ENCODE data around the gene STK38L.

STK38L gene

DNA sequence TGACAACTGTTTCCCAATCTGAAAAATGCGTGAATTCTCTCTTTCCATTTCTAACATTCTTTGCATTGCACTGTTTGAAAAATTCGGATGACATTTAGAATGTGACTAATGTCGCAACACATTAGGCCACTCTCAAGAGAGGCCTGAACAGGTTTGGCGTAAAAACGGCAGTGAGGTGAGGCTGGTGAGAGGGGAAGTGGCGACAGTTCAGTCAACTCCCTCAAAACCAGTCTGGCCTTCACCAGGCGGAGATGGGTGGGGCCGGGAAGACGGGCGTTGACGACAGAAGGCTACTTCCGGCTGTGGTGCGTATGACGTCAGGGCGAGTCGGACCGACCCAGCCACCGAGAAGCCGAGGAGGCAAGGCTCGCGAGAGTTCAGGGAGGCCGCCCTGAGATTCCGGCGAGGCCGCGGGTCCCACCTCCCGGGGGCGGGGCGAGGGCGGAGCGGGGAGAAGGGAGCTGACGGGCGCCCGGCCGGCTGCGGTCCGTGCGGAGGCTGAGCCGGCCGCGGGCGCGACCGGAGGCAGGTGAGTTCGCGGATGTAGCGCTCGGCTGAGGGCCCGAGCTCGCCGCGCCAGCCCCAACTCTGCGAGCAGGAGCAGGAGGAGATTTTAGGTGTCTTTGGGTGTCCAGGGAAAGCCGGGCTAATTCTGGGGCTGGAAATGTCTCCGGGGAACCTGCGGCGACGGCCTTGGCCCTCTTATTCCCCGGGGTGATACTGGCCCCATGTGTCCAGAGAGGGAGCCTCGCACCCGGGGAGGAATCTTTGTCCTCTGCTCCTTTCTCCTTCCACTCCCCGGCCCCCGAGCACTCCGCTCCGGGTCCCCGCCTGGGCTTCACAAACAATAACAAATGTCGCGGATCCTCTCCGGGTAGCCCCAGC is at the start of gene STK38L:
Gene STK38L (plus strand): TSS at position 483 of the 885 bp plus-strand sequence. CDS start 53,435 bp downstream, outside the sequence.
- TF ChIP-seq GATA3 (IDR thresholded peaks at IDR 0.05; ENCODE audit: low read depth, low read length): no peak
- no peak; the same call in 1 of the 2 replicates for TF ChIP-seq GATA2 (IDR thresholded peaks at IDR 0.05; ENCODE audit: low read depth, low read length)

DNA sequence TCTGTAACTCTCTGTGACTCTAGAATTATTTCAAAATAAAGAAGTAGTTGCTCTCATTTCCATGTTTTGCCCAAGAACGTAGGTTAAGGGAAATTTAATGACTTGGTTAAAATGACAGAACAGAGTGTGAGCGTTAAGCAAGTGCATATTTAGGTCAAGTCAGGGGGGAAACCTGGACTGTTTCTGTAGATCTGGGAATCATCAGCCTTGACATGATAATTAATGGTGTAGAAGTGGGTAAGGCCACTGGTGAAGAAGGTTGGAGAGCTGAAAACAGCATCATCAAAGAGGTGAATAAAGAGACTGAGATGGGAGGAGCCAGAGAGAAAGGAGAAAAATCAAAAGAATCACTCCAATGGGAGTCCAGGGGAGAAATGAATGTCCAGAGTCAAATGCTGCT is 49.4 kb upstream of the STK38L start:
- TF ChIP-seq GATA3 (IDR thresholded peaks at IDR 0.05; ENCODE audit: low read depth, low read length): no peak
- no peak for TF ChIP-seq GATA2 (IDR thresholded peaks at IDR 0.05; ENCODE audit: low read depth, low read length)

DNA sequence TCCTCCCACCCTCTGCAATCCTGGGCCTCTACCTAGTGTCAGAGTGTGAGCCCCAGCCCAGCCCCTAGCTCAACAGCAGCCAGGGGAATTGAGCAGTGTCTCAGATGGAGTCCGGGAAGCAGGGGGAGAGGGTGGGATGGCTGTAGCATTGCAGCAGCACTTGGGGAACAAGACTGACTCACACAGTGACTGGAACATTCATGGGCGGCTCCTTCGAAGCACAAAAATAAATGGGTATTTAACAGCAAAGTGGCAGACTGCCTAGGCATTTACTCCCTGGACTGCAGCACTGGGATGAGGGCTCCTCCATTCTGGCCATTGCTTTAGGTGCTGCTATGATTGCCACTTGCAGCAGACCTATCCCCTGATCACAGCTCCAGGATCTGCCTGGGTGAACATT is 46.0 kb upstream of the STK38L start:
- TF ChIP-seq GATA3 (IDR thresholded peaks at IDR 0.05; ENCODE audit: low read depth, low read length) (no peak), GATA2 (IDR thresholded peaks at IDR 0.05; ENCODE audit: low read depth, low read length) (no peak)

DNA sequence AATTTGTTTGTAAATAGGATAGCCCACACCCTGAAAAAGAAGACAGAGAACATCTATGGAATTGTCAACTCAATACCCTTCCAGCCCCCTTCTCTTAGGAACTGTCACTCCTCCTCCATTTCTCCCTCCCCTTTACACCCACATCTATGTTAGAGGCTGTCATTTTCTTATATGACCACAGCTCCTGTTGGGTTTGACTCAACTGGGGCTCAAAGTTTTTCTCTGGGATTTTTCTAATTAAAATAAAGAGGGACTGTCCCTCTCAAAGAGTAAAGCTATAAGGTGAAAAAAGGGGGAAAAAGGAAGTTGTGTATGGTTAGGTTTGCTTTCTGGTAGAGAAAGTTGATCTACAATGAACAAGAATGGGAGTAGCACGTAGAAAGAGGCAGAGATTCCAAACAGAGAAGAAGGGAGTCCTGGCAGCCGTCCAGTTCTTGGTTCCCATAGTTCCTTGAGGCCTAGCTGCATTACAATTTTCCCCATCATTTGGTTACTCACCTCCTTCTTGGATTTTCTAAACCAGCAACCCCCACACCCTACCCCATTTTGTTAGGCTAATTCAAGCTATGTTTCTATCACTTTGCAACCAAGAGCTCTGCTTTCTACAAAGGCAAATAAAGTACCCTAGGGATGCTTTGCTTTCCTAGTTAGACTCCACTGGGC is 44.3 kb upstream of the STK38L start:
- TF ChIP-seq GATA3 (IDR thresholded peaks at IDR 0.05; ENCODE audit: low read depth, low read length) (no peak), GATA2 (IDR thresholded peaks at IDR 0.05; ENCODE audit: low read depth, low read length) (no peak)

DNA sequence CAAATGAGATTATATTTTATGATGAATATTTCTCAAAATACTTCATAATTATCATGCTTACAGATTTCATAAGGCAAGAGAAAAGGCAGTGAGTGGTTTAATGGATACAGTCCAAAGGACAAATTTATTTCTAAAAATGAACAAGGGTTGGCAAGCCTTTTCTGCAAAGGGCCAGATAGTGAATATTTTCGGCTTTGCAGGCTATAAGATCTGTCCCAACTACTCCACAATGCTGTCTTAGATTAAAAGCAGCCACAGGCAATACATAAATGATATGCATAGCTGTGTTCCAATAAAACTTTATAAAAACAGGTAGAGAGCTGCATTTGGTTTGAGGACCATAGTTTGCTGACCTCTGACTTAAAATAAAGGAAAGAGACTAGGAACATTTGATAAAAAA is 42.9 kb upstream of the STK38L start:
- TF ChIP-seq GATA2 (IDR thresholded peaks at IDR 0.05; ENCODE audit: low read depth, low read length) (no peak), GATA3 (IDR thresholded peaks at IDR 0.05; ENCODE audit: low read depth, low read length) (no peak)

DNA sequence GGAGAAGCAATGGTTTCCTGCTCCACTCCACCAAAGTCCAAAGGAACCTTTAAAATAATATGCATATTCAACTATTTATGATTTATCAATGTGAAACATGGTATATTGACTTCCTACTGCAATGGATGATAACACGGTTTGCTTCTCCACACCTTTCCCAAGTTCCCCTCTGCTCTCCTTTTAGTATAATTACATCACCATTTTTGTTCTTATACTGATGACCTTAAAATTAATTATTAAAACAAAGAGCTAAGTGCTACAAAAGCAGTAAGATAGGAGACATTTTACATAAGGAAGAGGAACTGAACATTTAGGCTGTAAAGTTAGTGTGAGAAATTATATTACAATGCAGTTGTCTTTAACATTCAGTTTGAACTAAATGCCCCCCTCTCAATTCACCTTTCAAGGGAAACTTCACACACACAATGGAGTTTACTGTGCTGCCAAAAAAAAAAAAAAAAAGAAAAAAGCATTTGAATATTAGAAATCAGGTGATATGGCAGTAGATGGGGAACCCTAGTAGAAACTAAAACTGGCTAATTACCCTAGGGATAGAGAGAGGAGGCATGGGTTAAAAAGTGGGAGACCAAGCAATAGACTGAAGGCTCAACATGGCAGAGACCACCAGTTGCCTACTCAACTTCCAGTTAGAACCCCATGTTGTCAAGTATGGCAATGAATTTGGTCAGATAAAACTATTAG is 37.1 kb upstream of the STK38L start:
- TF ChIP-seq GATA3 (IDR thresholded peaks at IDR 0.05; ENCODE audit: low read depth, low read length): no peak
- no peak for TF ChIP-seq GATA2 (IDR thresholded peaks at IDR 0.05; ENCODE audit: low read depth, low read length)

DNA sequence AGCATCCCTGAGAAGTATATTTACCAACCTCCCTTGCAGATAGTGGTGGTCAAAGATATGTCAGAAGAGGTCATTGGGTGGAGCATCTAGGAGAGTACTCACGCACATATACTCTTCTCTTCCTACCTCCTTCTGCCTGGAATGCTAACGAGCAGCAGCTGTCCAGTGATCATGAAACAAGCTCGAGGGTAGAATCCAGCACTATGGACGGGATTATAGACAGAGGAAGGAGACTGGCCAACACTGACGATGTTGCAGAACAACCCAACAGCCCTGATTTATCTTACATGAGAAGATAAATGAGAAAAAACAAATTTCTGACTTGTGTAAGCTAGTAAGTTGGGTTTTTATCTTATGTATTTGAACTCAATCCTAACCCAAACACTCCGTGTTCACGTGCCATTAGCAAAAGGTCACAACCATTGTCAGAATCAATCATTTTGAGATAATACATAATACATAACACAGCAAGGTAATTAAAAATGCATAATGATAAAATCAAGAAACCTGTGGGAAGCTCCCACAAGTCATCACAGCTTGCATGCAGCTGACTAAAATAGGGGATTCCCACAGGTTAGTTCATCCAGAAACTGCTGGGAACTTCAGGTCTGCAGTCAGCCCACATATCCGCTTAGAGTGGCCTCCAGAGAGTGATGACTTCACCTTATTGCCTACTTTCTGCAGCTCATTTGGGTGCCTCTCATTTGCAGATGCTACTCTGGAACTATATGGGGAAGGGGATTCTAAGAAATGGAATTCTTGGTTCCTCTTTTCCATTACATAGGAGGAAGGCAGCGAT is 36.3 kb upstream of the STK38L start:
- TF ChIP-seq GATA2 (IDR thresholded peaks at IDR 0.05; ENCODE audit: low read depth, low read length) (no peak), GATA3 (IDR thresholded peaks at IDR 0.05; ENCODE audit: low read depth, low read length) (no peak)

DNA sequence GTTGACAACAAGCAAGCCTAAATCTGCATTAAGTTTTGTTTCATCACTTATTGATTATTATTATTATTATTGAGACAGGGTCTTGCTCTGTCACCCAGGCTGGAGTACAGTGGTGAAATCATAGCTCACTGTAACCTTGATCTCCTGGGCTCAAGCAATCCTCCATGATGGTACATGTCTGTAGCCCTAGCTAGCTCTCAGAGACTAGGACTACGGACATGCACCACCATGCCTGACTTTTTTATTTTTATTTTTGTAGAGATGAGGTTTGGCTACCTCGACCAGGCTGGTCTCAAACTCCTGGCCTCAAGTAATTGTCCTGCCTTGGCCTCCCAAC is 35.7 kb upstream of the STK38L start:
- TF ChIP-seq GATA3 (IDR thresholded peaks at IDR 0.05; ENCODE audit: low read depth, low read length) (no peak), GATA2 (IDR thresholded peaks at IDR 0.05; ENCODE audit: low read depth, low read length) (no peak)

DNA sequence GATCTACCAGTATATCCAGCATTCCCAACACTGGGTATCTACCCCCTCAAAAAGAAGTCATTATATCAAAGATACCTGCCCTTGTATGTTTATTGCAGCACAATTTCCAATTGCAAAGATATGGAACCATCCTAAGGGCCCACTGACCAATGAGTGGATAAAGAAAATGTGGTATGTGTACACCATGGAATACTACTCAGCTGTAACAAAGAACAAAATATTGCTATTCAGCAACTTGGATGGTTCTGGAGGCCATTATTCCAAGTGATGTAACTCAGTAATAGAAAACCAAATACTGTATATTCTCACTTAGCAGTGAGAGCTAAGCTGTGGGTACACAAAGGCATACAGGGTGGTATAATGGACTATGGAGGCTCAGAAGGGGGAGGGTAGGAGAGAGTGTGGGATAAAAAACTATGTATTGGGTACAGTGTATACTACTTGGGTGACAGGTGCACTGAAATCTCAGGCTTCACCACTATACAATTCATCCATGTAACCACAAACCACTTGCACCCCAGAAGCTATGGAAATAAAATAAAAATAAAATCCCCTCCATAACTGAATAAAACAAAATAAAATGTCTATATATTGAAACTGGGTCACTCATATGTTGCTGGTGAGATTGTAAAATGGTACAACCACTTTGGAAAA is 34.7 kb upstream of the STK38L start:
- TF ChIP-seq GATA2 (IDR thresholded peaks at IDR 0.05; ENCODE audit: low read depth, low read length) (no peak), GATA3 (IDR thresholded peaks at IDR 0.05; ENCODE audit: low read depth, low read length) (no peak)

DNA sequence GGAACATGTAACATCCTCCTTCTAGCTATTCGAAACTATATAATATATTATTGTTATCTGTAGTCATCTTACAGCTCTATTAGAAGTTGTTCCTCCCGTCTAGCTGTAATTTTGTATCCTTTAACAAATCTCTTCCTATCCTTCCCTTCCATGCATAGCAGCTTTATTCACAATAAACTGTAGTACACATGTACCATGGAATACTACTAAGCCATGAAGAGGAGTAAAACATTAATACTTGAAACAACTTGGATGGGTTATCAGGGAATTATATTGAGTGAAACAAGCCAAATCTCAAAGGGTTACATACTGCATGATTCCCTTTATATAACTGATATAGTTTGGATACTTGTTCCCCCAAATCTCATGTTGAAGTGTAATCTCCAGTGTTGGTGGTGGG is 33.9 kb upstream of the STK38L start:
- no peak for TF ChIP-seq GATA3 (IDR thresholded peaks at IDR 0.05; ENCODE audit: low read depth, low read length)
- TF ChIP-seq GATA2 (IDR thresholded peaks at IDR 0.05; ENCODE audit: low read depth, low read length): no peak

DNA sequence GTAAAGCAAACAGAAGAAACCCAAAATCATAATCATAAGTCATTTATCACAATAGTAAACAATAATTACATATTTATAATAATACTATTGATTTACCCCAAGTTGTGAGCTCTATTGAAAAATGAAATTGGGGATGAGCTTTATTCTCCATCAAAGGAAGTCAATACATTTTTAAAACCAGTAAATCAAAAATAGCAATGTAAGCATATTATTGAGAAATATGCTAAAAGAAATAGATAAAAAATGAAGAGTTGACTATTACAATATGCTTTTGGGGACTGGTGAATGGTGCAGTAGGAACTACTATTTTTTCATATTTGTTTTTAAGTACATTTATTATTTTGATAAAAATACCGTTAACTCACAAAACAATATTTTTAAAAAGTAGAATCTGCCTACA is 31.2 kb upstream of the STK38L start:
- TF ChIP-seq GATA2 (IDR thresholded peaks at IDR 0.05; ENCODE audit: low read depth, low read length) (no peak), GATA3 (IDR thresholded peaks at IDR 0.05; ENCODE audit: low read depth, low read length) (no peak)

DNA sequence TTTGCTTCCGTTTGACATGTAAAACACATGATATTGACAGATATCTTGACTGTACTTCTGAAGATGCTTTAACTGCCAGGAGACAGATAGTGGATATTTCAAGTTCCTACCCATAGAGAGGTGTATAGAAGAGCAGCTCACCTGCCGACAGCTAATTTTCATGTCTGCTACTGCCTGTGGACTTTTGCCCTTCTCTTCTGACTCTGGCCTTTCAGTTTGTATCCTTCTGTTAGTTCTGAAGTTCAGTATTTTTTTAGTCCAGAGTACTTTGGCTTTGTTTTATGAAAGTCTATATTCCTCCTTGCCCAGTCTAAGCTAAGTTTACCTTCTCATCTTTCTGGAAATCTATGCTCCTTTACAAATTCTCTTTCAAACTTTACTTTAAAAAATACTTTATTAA is 30.8 kb upstream of the STK38L start:
- TF ChIP-seq GATA3 (IDR thresholded peaks at IDR 0.05; ENCODE audit: low read depth, low read length): no peak
- no peak for TF ChIP-seq GATA2 (IDR thresholded peaks at IDR 0.05; ENCODE audit: low read depth, low read length)

Measured in SH-SY5Y (cell line).